Loucy (cell line): Measurements from ENCODE around the gene AGO3.

ENCODE experiments used
- EZH2phosphoT487 ChIP-seq: fragments of 200-600 bp; IDR thresholded peaks from 2 replicates; pipeline ENCODE4 v1.6.1; 2018; ENCODE audit warnings: antibody characterized with exemption, mild to moderate bottlenecking, moderate library complexity, borderline replicate concordance
- TF ChIP-seq, protein P1 (sequence below): fragments of 200-600 bp; sonication (generic); conservative IDR thresholded peaks from 2 replicates; pipeline ENCODE4 v1.5.1; 2014; ENCODE audit warnings: mild to moderate bottlenecking, antibody characterized with exemption, low read length

DNA sequence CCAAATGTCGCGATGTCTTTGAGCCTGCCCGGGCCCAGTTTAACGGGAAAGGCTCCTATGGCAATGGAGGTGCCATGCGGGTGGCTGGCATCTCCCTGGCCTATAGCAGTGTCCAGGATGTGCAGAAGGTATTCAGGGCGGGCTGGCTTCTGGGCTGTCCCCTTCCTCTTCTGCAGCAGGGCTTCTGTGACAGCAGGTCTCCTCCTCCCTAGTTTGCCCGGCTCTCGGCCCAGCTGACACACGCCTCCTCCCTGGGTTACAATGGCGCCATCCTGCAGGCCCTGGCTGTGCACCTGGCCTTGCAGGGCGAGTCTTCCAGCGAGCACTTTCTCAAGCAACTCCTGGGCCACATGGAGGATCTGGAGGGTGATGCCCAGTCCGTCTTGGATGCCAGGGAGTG is 160.8 kb downstream of the AGO3 start:
- TF ChIP-seq, protein P1, sequence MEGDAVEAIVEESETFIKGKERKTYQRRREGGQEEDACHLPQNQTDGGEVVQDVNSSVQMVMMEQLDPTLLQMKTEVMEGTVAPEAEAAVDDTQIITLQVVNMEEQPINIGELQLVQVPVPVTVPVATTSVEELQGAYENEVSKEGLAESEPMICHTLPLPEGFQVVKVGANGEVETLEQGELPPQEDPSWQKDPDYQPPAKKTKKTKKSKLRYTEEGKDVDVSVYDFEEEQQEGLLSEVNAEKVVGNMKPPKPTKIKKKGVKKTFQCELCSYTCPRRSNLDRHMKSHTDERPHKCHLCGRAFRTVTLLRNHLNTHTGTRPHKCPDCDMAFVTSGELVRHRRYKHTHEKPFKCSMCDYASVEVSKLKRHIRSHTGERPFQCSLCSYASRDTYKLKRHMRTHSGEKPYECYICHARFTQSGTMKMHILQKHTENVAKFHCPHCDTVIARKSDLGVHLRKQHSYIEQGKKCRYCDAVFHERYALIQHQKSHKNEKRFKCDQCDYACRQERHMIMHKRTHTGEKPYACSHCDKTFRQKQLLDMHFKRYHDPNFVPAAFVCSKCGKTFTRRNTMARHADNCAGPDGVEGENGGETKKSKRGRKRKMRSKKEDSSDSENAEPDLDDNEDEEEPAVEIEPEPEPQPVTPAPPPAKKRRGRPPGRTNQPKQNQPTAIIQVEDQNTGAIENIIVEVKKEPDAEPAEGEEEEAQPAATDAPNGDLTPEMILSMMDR: no peak
- no peak for TF ChIP-seq EZH2phosphoT487
